H1 (cell line): Measurements from ENCODE around the gene TPP1. TPM values are rescaled to one million over a fixed set of nuclear protein-coding genes. Genes with fewer than 3 reads are reported as not detected.

Experiments used
- polyA plus RNA-seq, 7 experiments: library from polyadenylated mRNA; depleted of rRNA in 3 of 7; stranded (reverse) in 5 of 7; unstranded in 2 of 7; fragments of >200 nt in 5 of 7; fragments of 200-250 nt in 2 of 7; gene quantifications; 1 replicate in 5 of 7; 2 replicates in 1 of 7; 4 replicates in 1 of 7; pipeline versions ENCODE4 v1.2.1 to v1.2.3, GENCODE V29; 2011 to 2013; ENCODE audit warnings: missing spikeins in 2 of 7, mixed read lengths in 2 of 7
- total RNA-seq: library from RNA; stranded (reverse); fragmentation: NEBNext Ultra II Directional; extraction: Animal tissue kit (Norgen Biotek cat#: 25700); gene quantifications from 2 replicates; pipeline ENCODE4 v1.2.1, GENCODE V29; 2021
- TF ChIP-seq, protein P1 (sequence below): fragments of 300-600 bp; sonication (generic); IDR thresholded peaks from 2 replicates; pipeline ENCODE4 v1.7.1; 2012; ENCODE audit warnings: low read length, moderate library complexity, mild to moderate bottlenecking, inconsistent platforms; ENCODE audit not compliant: insufficient replicate concordance

TPP1 gene
- total and polyA plus RNA-seq, 2 of the 8 experiments (the other 6 are each of a cell fraction or from before 2014, with no cell fraction given), result 36.1 to 77.5 TPM

DNA sequence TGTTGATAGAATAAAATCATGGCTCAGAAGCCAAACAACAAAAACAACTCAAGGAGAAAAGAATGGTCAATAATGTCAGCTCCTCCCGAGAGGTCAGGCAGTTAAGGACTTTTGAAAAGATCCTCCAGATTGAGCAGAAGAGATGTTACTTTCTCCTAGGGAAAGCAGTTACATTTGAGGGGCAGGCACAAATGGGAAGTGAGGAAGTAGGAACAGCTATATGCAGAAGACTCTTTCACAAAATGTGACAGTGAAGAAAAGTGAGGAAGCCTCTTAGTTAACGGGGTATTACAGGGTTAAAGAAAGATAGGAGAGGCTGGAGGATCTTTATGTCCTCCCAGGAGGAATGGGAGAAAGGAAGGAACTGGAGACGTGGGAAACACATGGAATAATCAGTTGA is 33.0 kb upstream of the TPP1 start (continued):
- TF ChIP-seq, protein P1, sequence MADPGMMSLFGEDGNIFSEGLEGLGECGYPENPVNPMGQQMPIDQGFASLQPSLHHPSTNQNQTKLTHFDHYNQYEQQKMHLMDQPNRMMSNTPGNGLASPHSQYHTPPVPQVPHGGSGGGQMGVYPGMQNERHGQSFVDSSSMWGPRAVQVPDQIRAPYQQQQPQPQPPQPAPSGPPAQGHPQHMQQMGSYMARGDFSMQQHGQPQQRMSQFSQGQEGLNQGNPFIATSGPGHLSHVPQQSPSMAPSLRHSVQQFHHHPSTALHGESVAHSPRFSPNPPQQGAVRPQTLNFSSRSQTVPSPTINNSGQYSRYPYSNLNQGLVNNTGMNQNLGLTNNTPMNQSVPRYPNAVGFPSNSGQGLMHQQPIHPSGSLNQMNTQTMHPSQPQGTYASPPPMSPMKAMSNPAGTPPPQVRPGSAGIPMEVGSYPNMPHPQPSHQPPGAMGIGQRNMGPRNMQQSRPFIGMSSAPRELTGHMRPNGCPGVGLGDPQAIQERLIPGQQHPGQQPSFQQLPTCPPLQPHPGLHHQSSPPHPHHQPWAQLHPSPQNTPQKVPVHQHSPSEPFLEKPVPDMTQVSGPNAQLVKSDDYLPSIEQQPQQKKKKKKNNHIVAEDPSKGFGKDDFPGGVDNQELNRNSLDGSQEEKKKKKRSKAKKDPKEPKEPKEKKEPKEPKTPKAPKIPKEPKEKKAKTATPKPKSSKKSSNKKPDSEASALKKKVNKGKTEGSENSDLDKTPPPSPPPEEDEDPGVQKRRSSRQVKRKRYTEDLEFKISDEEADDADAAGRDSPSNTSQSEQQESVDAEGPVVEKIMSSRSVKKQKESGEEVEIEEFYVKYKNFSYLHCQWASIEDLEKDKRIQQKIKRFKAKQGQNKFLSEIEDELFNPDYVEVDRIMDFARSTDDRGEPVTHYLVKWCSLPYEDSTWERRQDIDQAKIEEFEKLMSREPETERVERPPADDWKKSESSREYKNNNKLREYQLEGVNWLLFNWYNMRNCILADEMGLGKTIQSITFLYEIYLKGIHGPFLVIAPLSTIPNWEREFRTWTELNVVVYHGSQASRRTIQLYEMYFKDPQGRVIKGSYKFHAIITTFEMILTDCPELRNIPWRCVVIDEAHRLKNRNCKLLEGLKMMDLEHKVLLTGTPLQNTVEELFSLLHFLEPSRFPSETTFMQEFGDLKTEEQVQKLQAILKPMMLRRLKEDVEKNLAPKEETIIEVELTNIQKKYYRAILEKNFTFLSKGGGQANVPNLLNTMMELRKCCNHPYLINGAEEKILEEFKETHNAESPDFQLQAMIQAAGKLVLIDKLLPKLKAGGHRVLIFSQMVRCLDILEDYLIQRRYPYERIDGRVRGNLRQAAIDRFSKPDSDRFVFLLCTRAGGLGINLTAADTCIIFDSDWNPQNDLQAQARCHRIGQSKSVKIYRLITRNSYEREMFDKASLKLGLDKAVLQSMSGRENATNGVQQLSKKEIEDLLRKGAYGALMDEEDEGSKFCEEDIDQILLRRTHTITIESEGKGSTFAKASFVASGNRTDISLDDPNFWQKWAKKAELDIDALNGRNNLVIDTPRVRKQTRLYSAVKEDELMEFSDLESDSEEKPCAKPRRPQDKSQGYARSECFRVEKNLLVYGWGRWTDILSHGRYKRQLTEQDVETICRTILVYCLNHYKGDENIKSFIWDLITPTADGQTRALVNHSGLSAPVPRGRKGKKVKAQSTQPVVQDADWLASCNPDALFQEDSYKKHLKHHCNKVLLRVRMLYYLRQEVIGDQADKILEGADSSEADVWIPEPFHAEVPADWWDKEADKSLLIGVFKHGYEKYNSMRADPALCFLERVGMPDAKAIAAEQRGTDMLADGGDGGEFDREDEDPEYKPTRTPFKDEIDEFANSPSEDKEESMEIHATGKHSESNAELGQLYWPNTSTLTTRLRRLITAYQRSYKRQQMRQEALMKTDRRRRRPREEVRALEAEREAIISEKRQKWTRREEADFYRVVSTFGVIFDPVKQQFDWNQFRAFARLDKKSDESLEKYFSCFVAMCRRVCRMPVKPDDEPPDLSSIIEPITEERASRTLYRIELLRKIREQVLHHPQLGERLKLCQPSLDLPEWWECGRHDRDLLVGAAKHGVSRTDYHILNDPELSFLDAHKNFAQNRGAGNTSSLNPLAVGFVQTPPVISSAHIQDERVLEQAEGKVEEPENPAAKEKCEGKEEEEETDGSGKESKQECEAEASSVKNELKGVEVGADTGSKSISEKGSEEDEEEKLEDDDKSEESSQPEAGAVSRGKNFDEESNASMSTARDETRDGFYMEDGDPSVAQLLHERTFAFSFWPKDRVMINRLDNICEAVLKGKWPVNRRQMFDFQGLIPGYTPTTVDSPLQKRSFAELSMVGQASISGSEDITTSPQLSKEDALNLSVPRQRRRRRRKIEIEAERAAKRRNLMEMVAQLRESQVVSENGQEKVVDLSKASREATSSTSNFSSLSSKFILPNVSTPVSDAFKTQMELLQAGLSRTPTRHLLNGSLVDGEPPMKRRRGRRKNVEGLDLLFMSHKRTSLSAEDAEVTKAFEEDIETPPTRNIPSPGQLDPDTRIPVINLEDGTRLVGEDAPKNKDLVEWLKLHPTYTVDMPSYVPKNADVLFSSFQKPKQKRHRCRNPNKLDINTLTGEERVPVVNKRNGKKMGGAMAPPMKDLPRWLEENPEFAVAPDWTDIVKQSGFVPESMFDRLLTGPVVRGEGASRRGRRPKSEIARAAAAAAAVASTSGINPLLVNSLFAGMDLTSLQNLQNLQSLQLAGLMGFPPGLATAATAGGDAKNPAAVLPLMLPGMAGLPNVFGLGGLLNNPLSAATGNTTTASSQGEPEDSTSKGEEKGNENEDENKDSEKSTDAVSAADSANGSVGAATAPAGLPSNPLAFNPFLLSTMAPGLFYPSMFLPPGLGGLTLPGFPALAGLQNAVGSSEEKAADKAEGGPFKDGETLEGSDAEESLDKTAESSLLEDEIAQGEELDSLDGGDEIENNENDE, result no peak
- TF ChIP-seq, all 59 proteins: peak for 0
